ENCODE results near the gene ZSCAN5A. TPM values are rescaled to one million over a fixed set of nuclear protein-coding genes. Genes with fewer than 3 reads are reported as not detected.

Gene ZSCAN5A
- total and polyA plus RNA-seq, 9 of the 15 experiments (the other 6 are each of a cell fraction or from before 2014, with no cell fraction given) = 5.8 to 15.3 (median 11.8) TPM

GRCh38 chr19:56315077-56315828 is 614 bp upstream of the ZSCAN5A start (continued):
- TF ChIP-seq ZNF277 (CRISPR knock-in tag; IDR thresholded peaks at IDR 0.05; ENCODE audit: borderline replicate concordance) (no peak), FUS (optimal IDR thresholded peaks at IDR 0.05; ENCODE audit: low read depth, low read length) (no peak), PHTF2 (CRISPR knock-in tag; IDR thresholded peaks at IDR 0.05) (no peak), ZNF75A (CRISPR knock-in tag; IDR thresholded peaks at IDR 0.05) (no peak), SRF (CRISPR knock-in tag; IDR thresholded peaks at IDR 0.05) (0 out of 4 replicates have a peak, but pooled peaks of 1 of the 2 experiments have one; percentile 27), POLR2A (conservative IDR thresholded peaks at IDR 0.05) (no peak; the same call in 1 of the 2 replicates), ZNF134 (CRISPR knock-in tag; conservative IDR thresholded peaks at IDR 0.05) (no peak), ZNF184 (CRISPR knock-in tag; IDR thresholded peaks at IDR 0.05) (no peak), SRSF3 (IDR thresholded peaks at IDR 0.05; ENCODE audit: insufficient read depth, low read length) (no peak), NR0B1 (IDR thresholded peaks at IDR 0.05; ENCODE audit: partially characterized antibody) (no peak), ZBTB12 (CRISPR knock-in tag; IDR thresholded peaks at IDR 0.05) (no peak), FOXO4 (CRISPR knock-in tag; IDR thresholded peaks at IDR 0.05) (no peak), RBM17 (IDR thresholded peaks at IDR 0.05; ENCODE audit: borderline replicate concordance, low read depth, low read length) (no peak), AFF1 (IDR thresholded peaks at IDR 0.05; ENCODE audit: low read depth in 1 of 2, partially characterized antibody in 2 of 2) (no peak), NCOA6 (IDR thresholded peaks at IDR 0.05) (no peak), LEF1 (IDR thresholded peaks at IDR 0.05) (no peak), C11orf30 (IDR thresholded peaks at IDR 0.05; ENCODE audit: low read depth) (no peak), ZFP30 (CRISPR knock-in tag; IDR thresholded peaks at IDR 0.05; ENCODE audit: borderline replicate concordance) (no peak)

All from K562 (cell line).